NCI-H2171 (cell line): ENCODE results near the gene LPCAT3.
"Not testable (repeated sequence)": the region's sequence is repeated elsewhere in the genome, so short reads cannot be mapped to it uniquely, and the experiment has no call there.

Experiments
- DNase-seq: peaks from one replicate; lab custom pipeline; 2025; lab: John Stamatoyannopoulos, UW

Gene LPCAT3, protein sequence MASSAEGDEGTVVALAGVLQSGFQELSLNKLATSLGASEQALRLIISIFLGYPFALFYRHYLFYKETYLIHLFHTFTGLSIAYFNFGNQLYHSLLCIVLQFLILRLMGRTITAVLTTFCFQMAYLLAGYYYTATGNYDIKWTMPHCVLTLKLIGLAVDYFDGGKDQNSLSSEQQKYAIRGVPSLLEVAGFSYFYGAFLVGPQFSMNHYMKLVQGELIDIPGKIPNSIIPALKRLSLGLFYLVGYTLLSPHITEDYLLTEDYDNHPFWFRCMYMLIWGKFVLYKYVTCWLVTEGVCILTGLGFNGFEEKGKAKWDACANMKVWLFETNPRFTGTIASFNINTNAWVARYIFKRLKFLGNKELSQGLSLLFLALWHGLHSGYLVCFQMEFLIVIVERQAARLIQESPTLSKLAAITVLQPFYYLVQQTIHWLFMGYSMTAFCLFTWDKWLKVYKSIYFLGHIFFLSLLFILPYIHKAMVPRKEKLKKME

DNA sequence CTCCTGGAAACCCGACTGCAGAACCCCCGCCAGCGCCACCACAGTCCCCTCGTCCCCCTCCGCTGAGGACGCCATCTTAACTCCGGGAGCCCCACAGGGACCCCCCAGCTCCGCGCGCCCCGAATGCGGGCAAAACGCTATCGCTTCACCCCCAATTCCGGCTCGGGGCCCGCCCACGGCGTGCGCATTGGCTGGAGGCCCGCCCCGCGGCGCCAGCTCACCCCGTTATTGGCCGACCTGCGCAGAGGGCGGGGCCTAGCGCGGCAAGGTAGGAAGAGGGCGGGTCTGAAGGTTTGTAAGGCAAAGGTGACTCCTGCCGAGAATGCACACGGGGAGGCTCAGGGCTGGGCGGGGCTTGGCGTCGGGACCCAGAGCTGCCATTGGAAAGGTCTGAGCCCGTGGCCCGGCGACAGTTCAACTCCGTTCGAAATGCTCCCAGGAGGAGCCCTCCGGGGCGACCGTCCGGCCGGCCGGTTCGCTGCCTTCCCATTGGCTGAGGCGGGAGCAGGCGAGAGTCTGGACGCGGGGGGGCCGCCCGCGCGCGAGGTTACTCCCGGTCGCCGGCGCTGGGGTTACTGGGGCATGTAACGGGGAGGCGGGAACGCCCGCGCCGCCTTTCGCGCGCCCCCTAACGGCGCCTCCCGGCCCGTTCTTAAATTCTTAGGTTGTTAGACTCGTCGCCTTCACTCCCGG is at the start of gene LPCAT3:
TSS of gene LPCAT3 (minus strand) at position 127 of the 693 bp plus-strand sequence. CDS start at position 75, 52 bp downstream.
- DNase-seq = peak; percentile 100

DNA sequence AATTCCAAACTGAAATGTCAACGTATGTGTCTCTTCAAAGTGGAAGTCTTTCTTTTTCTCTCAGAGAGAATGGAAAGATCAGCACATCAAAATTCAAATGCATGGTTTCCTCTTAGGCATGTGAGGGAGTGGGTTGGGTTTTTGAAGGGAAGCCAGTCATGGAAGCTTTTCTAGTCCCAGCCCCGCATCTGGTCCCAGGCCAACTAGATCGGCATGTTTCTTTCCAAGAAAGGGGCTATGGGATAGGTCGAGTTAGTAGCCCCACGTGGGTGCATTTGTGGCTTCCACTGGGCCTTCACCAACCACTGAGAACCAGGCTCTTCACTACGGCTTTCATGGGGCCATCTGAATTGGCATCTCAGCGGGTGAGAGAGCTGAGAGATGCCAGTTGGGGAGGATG is 48.8 kb upstream of the LPCAT3 start:
- DNase-seq = no peak

DNA sequence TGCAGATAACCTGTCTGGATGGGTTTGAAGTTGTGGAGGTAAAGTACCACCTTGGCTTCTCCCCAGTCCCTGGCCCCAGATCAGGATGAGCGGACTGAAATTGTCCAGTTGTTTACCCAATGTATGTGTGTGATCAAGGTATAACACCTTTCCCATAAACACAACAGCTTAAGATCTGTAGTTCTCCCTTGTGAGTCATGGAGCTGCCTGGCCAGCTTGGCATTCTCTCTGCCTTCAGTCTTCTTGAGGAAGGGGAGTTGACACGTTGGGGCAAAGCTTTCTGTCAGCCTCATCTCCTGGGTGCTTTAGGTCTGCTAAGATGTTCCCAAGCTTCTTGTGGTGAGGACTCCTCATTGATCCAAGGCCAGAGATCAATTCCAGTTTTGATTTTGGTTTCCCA is 48.3 kb upstream of the LPCAT3 start:
- no peak for DNase-seq

DNA sequence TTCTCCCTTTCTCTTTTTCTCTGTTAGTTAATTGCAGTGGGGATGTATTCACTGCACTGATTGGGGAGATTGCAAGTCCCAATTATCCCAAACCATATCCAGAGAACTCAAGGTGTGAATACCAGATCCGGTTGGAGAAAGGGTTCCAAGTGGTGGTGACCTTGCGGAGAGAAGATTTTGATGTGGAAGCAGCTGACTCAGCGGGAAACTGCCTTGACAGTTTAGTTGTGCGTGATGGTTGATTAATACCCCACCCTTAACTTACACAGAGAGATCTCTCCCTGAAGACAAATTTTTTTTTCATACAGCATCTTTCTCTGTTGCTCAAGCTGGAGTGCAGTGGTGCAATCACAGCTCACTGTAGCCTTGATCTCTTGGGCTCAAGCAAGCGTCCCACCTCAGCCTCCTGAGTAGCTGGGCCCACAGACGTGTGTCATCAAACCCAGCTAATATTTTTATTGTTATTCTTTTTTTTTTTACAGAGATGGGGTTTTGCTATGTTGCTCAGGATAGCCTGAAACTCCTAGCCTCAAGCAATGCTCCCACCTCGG is 46.9 kb upstream of the LPCAT3 start:
- DNase-seq = no peak

DNA sequence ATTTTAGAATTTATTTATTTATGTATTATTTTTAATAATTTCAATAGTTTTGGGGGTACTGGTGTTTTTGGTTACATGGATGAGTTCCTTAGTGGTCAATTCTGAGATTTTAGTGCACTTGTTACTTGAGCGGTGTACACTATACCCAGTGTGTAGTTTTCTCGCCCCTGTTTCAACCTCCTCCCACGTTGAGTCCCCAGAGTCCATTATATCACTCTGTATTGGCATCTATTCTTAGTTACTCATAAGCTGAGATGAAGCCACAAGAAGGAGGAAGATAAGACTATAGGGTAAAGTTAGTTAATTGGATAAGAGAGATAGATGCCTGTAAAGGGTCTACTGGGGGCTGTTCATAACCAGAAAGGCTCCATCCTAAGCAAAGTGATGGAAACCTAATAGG is 46.2 kb upstream of the LPCAT3 start:
- no peak for DNase-seq

DNA sequence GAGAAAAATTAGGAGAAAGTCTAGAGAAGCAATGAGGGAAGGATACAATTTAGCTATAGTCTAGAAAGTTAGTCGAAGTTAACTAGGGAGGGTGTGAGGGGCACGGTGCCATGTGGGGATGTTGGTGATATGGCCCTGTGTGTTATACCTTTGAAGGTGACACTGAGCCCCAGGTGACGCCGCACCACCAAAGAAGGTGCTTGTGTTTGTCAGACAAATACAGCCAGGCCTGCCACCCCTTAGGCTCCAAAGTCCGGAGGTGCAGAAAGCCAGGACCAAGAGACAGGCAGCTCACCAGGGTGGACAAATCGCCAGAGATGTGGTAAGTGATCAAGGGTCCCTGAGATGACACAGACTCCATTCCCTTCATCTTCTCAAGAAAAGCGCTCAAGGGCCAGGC is 43.3 kb upstream of the LPCAT3 start:
- DNase-seq = no peak

DNA sequence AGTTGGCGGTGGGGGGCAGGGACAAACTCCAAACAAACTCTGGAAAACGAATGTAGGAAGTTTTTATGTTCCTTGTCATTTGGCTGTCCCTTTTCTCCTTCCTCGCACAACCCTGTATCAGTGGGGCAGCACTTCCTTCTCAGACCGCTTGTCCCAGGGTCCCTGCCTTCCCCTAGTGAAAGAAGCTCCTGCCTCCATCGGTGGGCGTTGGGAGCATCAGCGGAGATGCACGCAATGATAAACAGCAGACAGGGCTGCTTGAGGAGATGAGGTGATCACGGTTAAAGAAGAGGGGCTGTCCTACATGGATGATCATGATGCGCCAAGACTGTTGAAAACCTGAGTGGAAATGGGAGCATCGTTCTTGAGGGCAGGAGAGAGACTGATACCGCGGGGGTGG is 42.9 kb upstream of the LPCAT3 start:
- no peak for DNase-seq

DNA sequence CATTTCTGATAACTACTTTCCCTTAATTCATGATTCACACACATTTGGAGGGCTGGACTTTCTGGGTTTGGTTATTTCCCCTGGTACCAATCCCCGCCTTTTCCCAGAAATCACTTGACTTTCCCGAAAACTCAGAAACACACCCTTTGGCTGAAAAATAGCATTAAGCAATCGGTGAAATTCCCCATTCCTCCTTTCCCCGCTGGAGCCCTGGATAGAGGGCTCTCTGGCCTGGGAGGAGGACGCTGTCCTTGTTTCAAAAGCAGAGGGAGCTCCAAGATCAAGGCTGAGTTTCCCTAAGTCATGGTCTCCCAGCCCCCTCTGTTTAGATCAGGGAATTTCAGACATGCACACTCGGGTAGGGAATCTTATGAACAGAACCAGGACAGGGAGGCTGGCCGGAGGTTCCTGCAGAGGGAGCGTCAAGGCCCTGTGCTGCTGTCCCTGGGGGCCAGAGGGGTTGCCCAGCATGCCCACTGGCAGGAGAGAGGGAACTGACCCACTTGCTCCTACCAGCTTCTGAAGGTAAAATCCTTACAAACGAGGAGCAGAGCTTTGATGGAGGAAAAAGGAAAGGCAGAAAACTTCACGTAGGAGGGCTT is 42.2 kb upstream of the LPCAT3 start, which contains the start of gene C1S:
TSS of gene C1S (plus strand) at position 366 of the 602 bp plus-strand sequence. CDS start 1,195 bp downstream, outside the sequence.
- no peak for DNase-seq

DNA sequence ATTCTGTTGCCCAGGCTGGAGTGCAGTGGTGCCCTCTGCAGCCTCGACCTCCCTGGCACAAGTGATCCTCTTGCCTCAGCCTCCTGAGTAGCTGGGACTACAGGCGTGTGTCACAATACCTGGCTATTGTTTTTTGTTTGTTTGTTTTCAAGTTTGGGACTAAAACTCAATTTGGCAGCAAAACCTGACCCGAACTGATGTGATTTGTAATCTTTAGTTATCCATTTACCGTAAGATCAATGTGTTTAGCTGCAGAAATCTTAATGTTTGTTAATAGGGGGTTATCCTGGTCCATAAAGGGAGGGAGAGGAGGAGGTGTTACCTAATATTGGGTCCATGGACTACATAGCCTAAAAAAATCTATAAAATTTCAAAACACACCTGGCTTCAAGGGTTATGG is 41.5 kb upstream of the LPCAT3 start:
- no peak for DNase-seq

DNA sequence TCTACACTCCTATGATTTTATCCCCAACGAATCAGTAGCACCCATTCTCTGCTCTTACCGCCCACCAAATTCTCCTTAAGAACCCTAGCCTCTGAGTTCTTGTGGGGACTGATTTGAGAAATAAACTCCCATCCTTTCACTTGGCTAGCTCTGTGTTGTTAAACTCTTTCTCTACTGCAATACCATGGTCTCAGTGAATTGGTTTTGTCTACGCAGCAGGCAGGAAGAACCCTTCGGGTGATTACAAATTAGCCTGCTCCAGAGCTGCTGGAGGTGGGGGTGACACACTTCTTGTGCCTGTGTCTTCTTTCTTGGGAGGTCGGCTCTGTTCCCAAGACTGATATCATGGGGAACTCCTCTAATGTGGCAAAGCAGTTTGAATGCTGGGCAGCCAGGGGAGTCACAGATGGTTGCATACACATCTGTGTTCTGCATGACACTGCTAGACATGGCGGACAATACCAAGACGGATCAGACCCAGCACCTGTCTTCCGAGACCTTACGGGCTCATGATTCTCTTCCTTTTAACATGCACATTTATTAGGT is 40.6 kb upstream of the LPCAT3 start:
- DNase-seq = no peak

DNA sequence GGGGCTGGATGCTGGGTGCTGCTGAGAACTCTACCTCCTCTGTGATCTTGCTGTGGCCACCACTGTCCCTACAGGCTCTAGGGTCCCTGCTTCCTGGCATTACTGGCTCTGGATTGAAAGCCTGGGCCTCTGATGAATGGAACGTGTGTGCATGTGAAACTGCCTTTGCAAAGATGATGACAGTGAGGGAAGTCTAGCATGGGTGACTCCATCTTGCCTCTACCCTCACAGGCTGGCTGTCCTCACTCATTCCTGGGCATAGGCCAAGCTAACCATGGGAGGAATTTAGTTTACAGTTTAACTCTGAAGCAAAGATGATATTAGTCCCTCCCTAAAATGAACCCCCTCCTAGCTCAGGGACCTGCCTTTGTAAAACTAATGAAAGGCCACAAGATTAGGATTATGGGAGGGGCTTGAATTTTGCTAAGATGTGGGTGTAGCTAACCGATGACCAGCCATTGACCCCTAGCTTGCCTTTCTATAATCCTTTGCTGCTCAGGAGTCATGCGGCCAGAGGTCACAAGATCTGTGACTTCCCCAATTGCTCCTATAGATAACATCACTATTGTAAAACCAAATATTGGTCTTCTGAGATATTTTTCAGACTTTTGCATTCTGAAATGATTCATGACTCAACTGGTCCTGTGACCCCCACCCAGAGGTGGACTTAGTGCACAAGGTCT is 40.0 kb upstream of the LPCAT3 start:
- DNase-seq = no peak

DNA sequence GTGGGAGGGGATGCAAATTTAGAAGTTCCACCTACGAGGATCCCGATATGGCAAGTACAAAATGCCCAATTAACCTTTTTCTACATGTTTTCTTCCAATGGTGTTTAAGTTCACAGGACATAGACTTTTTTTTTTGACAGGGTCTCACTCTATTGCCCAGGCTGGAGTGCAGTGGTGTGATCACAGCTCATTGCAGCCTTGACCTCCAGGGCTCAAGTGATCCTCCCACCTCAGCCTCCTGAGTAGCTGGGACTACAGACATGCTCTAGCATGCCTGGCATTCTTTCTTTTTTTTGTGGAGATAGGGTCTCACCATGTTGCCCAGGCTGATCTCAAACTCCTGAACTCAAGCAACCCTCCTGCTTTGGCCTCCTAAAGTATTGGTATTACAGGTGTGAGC is 37.5 kb upstream of the LPCAT3 start:
- DNase-seq = not testable (repeated sequence)

DNA sequence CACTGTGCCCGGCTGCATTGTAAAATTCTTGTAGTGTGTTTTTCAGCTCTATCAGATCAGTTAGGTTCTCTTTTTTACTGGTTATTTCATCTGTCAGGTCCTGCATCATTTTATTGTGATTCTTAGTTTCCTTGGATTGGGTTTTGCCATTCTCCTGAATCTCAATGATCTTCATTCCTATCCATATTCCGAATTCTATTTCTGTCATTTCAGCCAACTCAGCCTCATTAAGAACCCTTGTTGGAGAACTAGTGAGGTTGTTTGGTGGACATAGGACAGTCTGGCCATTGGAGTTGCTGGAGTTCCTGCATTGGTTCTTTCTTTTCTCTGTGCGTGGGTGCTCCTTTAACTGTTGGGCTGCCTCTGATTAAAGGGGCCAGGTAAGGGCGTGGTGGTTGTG is 36.6 kb upstream of the LPCAT3 start:
- DNase-seq = no peak

DNA sequence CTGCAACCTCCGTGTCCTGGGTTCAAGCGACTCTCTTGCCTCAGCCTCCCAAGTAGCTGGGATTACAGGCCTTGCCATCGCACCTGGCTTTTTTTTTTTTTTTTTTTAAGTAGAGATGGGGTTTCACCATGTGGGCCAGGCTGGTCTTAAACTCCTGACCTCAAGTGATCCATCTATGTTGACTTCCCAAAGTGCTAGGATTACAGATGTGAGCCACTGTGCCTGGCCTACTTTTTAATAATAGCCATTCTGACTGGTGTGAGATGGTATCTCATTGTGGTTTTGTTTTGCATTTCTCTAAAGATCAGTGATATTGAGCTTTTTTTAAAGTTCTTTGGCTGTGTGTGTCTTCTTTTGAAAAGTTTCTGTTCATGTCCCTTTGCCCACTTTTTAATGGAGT is 31.7 kb upstream of the LPCAT3 start:
- not testable (repeated sequence) for DNase-seq

DNA sequence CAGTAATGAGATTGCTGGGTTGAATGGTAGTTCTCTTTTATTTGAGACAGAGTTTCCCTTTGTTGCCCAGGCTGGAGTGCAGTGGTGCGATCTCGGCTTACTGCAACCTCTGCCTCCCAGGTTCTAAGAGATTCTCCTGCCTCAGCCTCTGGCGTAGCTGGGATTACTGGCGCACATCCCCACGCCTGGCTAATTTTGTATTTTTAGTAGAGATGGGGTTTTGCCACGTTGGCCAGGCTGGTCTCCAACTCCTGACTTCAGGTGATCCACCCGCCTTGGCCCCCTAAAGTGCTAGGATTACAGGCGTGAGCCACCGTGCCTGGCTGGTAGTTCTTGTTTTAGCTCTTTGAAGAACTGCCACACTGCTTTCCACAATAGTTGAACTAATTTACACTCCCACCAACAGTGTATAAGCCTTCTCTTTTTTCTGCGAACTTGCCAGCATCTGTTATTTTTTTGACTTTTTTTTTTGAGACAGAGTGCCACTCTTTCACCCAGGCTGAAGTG is 31.2 kb upstream of the LPCAT3 start:
- not testable (repeated sequence) for DNase-seq

DNA sequence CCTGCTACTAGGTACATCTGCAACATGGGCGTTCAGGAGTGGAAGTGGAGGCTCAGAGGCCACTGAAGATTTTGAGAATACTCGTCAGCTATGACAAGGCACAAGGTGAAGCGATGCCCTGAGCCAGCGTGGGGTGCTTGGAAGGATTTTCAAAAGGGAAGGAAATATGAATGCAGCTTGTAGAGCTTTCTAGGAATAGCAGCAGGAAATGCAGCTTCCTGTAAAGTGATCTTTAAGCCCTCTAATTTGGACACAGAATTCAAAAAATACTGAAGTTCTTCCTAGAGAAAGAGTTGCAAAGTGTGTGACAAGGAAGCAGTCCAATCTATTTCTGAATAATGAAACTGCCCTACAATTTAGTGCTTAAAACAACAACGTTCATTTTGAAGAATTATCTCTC is 29.0 kb upstream of the LPCAT3 start:
- DNase-seq = no peak

DNA sequence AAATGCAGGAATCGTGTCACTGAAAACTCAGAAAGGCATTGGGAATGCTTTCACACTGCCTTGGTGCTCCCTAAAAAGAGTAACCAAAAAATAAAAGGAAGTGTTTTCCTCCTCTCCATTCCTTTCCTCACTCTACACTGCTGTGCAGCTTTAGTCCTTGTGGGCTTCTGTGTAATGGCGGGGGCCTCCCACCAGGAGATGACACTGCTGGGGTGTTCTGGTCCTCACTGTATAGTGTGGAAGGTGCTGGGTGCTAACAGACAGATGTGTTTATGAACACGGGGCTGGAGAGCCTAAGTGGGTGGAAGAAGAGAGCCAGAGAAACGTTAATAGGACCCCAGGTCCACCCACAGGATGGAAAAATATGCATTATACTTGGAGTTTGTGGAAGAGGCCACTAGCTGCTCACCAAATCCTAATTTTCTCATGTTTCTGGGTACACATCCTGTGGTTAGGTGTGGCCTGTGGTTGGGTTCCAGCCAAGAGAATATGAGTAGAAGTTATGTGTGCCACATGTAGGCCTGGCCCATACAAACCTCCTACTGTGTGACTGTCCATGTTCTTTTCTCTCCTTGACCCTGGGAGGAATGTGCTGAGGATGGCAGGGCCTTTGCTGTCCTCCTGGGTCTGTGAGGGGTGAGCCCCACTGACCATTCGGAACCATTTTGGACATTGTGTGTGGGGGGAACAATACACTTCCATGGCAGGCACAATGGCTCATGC is 28.3 kb upstream of the LPCAT3 start:
- DNase-seq = no peak

DNA sequence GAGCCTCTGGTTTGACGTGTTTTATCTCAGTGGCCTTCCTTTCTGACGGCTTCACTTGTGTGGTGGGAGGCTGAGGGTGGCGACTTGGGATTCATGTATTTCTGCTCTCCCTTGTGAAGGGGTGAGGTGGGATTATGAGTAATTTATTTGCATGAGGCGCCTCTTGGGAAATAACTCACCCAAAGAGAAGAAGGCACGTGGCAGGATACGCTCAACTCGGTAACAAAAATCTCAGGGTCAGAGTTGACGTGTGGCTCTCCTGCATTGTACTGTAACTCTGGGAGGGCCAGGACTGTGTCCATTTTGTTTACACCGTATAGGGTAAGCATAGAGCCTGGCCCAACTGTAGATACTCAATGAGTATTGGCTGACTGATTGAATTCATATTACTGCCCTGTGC is 27.6 kb upstream of the LPCAT3 start:
- DNase-seq = no peak

DNA sequence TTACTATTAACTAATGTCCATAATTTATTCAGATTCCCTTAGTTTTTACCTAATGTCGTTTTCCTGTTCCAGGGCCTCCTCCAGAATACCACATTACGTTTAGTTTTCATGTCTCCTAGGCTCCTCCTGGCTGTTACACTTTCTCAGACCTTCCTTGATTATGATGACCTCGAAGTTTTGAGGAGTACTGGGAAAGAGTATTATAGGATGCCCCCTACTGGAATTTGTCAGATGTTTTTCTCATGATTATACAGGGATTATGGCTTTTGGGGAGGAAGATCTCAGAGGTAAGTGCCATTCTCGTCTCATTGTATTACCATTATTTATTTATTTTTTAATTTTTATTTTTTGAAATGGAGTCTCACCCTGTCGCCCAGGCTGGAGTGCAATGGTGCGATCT is 24.6 kb upstream of the LPCAT3 start:
- no peak for DNase-seq

DNA sequence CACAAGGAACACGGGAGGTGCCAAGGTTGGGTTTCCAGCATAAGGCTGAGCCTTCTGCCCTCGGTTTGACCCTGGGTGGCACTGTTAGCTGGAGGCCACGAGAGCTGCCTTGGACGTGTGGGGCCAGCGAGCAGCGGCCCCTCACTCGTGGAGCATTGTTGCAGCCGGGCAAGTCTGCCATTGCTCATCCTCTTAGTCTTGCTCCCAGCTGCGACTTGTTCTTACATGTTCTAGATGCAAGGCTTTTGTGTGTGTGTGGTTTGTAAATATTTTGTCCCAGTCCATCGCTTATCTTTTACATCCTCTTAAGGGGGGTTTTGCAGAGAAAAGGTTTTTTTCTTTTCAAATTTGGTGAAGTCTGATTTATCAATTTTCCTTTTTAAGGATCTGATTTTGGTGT is 21.1 kb upstream of the LPCAT3 start:
- peak; percentile 89 for DNase-seq

DNA sequence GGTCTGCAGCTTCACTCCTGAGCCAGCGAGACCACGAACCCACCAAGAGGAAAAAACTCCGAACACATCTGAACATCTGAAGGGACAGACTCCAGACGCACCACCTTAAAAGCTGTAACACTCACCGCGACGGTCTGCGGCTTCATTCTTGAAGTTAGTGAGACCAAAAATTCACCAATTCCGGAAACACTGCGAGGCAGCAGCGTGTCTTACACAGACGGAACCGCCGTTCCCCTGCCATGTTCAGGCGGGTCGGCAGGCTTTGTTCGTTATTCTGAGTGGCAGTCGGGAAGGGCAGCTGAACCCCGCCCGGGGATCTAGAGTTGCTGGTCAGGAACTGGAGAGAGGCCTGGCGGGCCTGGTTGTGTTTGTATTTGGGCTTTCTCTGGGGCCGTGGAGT is 20.3 kb upstream of the LPCAT3 start:
- DNase-seq = no peak
